ENCODE measurements around the gene ZNF487. TPM values are rescaled to one million over a fixed set of nuclear protein-coding genes. Genes with fewer than 3 reads are reported as not detected.

Gene ZNF487
- total and polyA plus RNA-seq, 2 of the 13 experiments (the other 11 are each of a cell fraction or from before 2014, with no cell fraction given) = 7.4 to 8.8 TPM

- TF ChIP-seq ZNF138 (CRISPR knock-in tag; IDR thresholded peaks at IDR 0.05; ENCODE audit: low read depth) (no peak), MAZ (IDR thresholded peaks at IDR 0.05; ENCODE audit: borderline replicate concordance, low read depth, low read length) (no peak), MAZ (CRISPR knock-in tag; IDR thresholded peaks at IDR 0.05; ENCODE audit: low read depth) (no peak), ZNF530 (CRISPR knock-in tag; IDR thresholded peaks at IDR 0.05; ENCODE audit: low read depth) (no peak), ETV5 (CRISPR knock-in tag; IDR thresholded peaks at IDR 0.05; ENCODE audit: borderline replicate concordance) (peak; percentile 97), NFIB (CRISPR knock-in tag; IDR thresholded peaks at IDR 0.05; ENCODE audit: borderline replicate concordance) (no peak), ZBTB21 (CRISPR knock-in tag; IDR thresholded peaks at IDR 0.05) (no peak), ZNF160 (CRISPR knock-in tag; IDR thresholded peaks at IDR 0.05) (no peak), PAX8 (CRISPR knock-in tag; IDR thresholded peaks at IDR 0.05; ENCODE audit: borderline replicate concordance) (no peak), MYC (CRISPR knock-in tag; IDR thresholded peaks at IDR 0.05; ENCODE audit: borderline replicate concordance) (peak; percentile 17; the same call in 1 of the 2 replicates), ZNF430 (CRISPR knock-in tag; IDR thresholded peaks at IDR 0.05) (no peak), POGK (CRISPR knock-in tag; conservative IDR thresholded peaks at IDR 0.05) (peak; percentile 48; the same call in 1 of the 2 replicates), KLF16 (CRISPR knock-in tag; IDR thresholded peaks at IDR 0.05) (0 out of 4 replicates have a peak, but pooled peaks of 1 of the 2 experiments have one; percentile 24), SCMH1 (CRISPR knock-in tag; IDR thresholded peaks at IDR 0.05; ENCODE audit: borderline replicate concordance) (no peak), ZFY (CRISPR knock-in tag; IDR thresholded peaks at IDR 0.05) (no peak), MEIS1 (CRISPR knock-in tag; IDR thresholded peaks at IDR 0.05; ENCODE audit: borderline replicate concordance) (no peak), ZFP36L2 (CRISPR knock-in tag; IDR thresholded peaks at IDR 0.05) (no peak), ZNF792 (CRISPR knock-in tag; IDR thresholded peaks at IDR 0.05) (no peak), HOMEZ (CRISPR knock-in tag; IDR thresholded peaks at IDR 0.05; ENCODE audit: low read depth) (peak; percentile 56; the same call in 1 of the 2 replicates), PLRG1 (conservative IDR thresholded peaks at IDR 0.05) (no peak), ZNF563 (CRISPR knock-in tag; IDR thresholded peaks at IDR 0.05) (no peak), TMF1 (CRISPR knock-in tag; IDR thresholded peaks at IDR 0.05; ENCODE audit: low read depth) (no peak), NCOA2 (CRISPR knock-in tag; IDR thresholded peaks at IDR 0.05) (peak; percentile 82), KLF15 (CRISPR knock-in tag; IDR thresholded peaks at IDR 0.05; ENCODE audit: borderline replicate concordance) (no peak), ZNF343 (CRISPR knock-in tag; IDR thresholded peaks at IDR 0.05) (no peak)
Observed at GRCh38 chr10:43417950-43418768, 18.8 kb upstream of the ZNF487 start (continued).

All from HepG2 (cell line).